GM12878 (cell line): ENCODE data around the gene NDUFS6. TPM values are rescaled to one million over a fixed set of nuclear protein-coding genes. Genes with fewer than 3 reads are reported as not detected.

Experiments used
- ATF7 ChIP-seq: fragments of 450-650 bp; IDR thresholded peaks from 2 replicates; pipeline ENCODE4 v1.6.1; 2016; ENCODE audit warnings: low read depth, mild to moderate bottlenecking
- CEBPB ChIP-seq, 2 experiments: fragments of 150-350 bp in 1 of 2; IDR thresholded peaks; 2 replicates each; pipeline ENCODE4 v1.6.1; 2012 to 2014; ENCODE audit warnings: low read depth in 2 of 2, low read length in 2 of 2, borderline replicate concordance in 1 of 2, inconsistent platforms in 1 of 2
- CUX1 ChIP-seq: IDR thresholded peaks from 2 replicates; pipeline ENCODE4 v1.6.1; 2012; ENCODE audit warnings: improper control_type of control experiment, low read depth, low read length; ENCODE audit not compliant: insufficient replicate concordance
- ETV6 ChIP-seq, 2 experiments: fragments of 450-650 bp in 1 of 2; IDR thresholded peaks in 1 of 2; conservative IDR thresholded peaks in 1 of 2; 2 replicates each; pipeline ENCODE4 v1.6.1; 2014; ENCODE audit warnings: antibody characterized with exemption in 1 of 2, borderline replicate concordance in 1 of 2, low read depth in 1 of 2, mild to moderate bottlenecking in 1 of 2, moderate library complexity in 1 of 2
- KAT2A ChIP-seq: conservative IDR thresholded peaks from 2 replicates; pipeline ENCODE4 v1.6.1; 2011; ENCODE audit warnings: low read depth, low read length; ENCODE audit not compliant: control insufficient read depth
- MAX ChIP-seq: IDR thresholded peaks from 2 replicates; pipeline ENCODE4 v1.6.1; 2012; ENCODE audit warnings: low read depth, low read length, improper control_type of control experiment
- MTA2 ChIP-seq: fragments of 450-650 bp; IDR thresholded peaks from 2 replicates; pipeline ENCODE4 v1.6.1; 2016; ENCODE audit warnings: low read depth, mild to moderate bottlenecking, moderate library complexity
- NBN ChIP-seq: fragments of 450-650 bp; IDR thresholded peaks from 2 replicates; pipeline ENCODE4 v1.6.1; 2016
- NFXL1 ChIP-seq: fragments of 450-650 bp; IDR thresholded peaks from 2 replicates; pipeline ENCODE4 v1.6.1; 2017; ENCODE audit warnings: antibody characterized with exemption, mild to moderate bottlenecking, borderline replicate concordance
- SIX5 ChIP-seq: IDR thresholded peaks from 2 replicates; pipeline ENCODE4 v1.6.1; 2011; ENCODE audit warnings: mild to moderate bottlenecking, low read depth, low read length, moderate library complexity; ENCODE audit not compliant: severe bottlenecking
- SP1 ChIP-seq: IDR thresholded peaks from one replicate; pipeline ENCODE4 v1.6.1; 2011; ENCODE audit warnings: low read depth, low read length
- SRF ChIP-seq, 2 experiments: IDR thresholded peaks; 2 replicates each; pipeline ENCODE4 v1.6.1; 2011; ENCODE audit warnings: low read depth in 2 of 2, low read length in 2 of 2, mild to moderate bottlenecking in 1 of 2, moderate library complexity in 1 of 2
- SUZ12 ChIP-seq: fragments of 200-600 bp; sonication (generic); IDR thresholded peaks from one replicate; pipeline ENCODE4 v1.6.1; 2018; ENCODE audit warnings: antibody characterized with exemption, mild to moderate bottlenecking; ENCODE audit not compliant: unreplicated experiment
- WRNIP1 ChIP-seq: IDR thresholded peaks from 2 replicates; pipeline ENCODE4 v1.6.1; 2011; ENCODE audit warnings: low read depth, low read length, improper control_type of control experiment, borderline replicate concordance
- ZSCAN29 ChIP-seq: fragments of 450-650 bp; IDR thresholded peaks from 2 replicates; pipeline ENCODE4 v1.6.1; 2017; ENCODE audit warnings: mild to moderate bottlenecking, moderate library complexity
- polyA plus RNA-seq, 11 experiments: library from polyadenylated mRNA; depleted of rRNA in 4 of 11; unstranded in 6 of 11; stranded (reverse) in 5 of 11; fragments of >200 nt; fragmentation: Nextera tagmentation in 4 of 11; fragmentation: Illumina TruSeq in 1 of 11; extraction: Ambion mirVana in 4 of 11; extraction: Trizol in 1 of 11; gene quantifications; 1 replicate in 1 of 11; 2 replicates in 10 of 11; pipeline versions ENCODE4 v1.2.1 to v1.2.3, GENCODE V29; 2011 to 2016; ENCODE audit warnings: inconsistent platforms in 2 of 11, missing spikeins in 2 of 11, low read depth in 1 of 11
- total RNA-seq, 4 experiments: library from RNA; depleted of rRNA in 3 of 4; stranded (reverse); fragments of >200 nt in 3 of 4; fragmentation: Illumina TruSeq in 1 of 4; extraction: Trizol in 1 of 4; gene quantifications; 2 replicates each; pipeline versions ENCODE4 v1.2.1 to v1.2.3, GENCODE V29; 2013 to 2021
- TF ChIP-seq, protein P1 (sequence below): fragments of 450-650 bp; IDR thresholded peaks from 2 replicates; pipeline ENCODE4 v1.6.1; 2016; ENCODE audit warnings: mild to moderate bottlenecking, moderate library complexity, borderline replicate concordance
- TF ChIP-seq, protein P2 (sequence below): IDR thresholded peaks from 2 replicates; pipeline ENCODE4 v1.6.1; 2011; ENCODE audit warnings: low read depth, low read length, improper control_type of control experiment, borderline replicate concordance

The NDUFS6 gene
- total and polyA plus RNA-seq, 10 of the 15 experiments (the other 5 are each of a cell fraction or from before 2014, with no cell fraction given) = 20.7 to 213 (median 58.3) TPM

GRCh38 chr5:1799602-1800471 lies 1.4 kb upstream of the NDUFS6 start, which contains the start of gene MRPL36 (continued):
- peak; percentile 92 for TF ChIP-seq MAX
- TF ChIP-seq CUX1 = no peak
- TF ChIP-seq NFXL1 = no peak
- TF ChIP-seq CEBPB (IDR thresholded peaks at IDR 0.05; ENCODE audit: borderline replicate concordance in 1 of 2, low read depth in 2 of 2, low read length in 2 of 2) = no peak
- peak; percentile 90 for TF ChIP-seq NBN
- no peak for TF ChIP-seq SP1
- peak; percentile 64 for TF ChIP-seq SIX5
- TF ChIP-seq MTA2 = no peak
- TF ChIP-seq ZSCAN29 = no peak
- no peak for TF ChIP-seq WRNIP1
- TF ChIP-seq KAT2A = no peak
- TF ChIP-seq, protein P1, sequence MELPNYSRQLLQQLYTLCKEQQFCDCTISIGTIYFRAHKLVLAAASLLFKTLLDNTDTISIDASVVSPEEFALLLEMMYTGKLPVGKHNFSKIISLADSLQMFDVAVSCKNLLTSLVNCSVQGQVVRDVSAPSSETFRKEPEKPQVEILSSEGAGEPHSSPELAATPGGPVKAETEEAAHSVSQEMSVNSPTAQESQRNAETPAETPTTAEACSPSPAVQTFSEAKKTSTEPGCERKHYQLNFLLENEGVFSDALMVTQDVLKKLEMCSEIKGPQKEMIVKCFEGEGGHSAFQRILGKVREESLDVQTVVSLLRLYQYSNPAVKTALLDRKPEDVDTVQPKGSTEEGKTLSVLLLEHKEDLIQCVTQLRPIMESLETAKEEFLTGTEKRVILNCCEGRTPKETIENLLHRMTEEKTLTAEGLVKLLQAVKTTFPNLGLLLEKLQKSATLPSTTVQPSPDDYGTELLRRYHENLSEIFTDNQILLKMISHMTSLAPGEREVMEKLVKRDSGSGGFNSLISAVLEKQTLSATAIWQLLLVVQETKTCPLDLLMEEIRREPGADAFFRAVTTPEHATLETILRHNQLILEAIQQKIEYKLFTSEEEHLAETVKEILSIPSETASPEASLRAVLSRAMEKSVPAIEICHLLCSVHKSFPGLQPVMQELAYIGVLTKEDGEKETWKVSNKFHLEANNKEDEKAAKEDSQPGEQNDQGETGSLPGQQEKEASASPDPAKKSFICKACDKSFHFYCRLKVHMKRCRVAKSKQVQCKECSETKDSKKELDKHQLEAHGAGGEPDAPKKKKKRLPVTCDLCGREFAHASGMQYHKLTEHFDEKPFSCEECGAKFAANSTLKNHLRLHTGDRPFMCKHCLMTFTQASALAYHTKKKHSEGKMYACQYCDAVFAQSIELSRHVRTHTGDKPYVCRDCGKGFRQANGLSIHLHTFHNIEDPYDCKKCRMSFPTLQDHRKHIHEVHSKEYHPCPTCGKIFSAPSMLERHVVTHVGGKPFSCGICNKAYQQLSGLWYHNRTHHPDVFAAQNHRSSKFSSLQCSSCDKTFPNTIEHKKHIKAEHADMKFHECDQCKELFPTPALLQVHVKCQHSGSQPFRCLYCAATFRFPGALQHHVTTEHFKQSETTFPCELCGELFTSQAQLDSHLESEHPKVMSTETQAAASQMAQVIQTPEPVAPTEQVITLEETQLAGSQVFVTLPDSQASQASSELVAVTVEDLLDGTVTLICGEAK = peak; percentile 12; the same call in 1 of the 2 replicates
- TF ChIP-seq ATF7 = 0 out of 2 replicates have a peak, but pooled peaks have one; percentile 26
- TF ChIP-seq ETV6 (conservative IDR thresholded peaks at IDR 0.05 in 1 of 2, IDR thresholded peaks at IDR 0.05 in 1 of 2; ENCODE audit: borderline replicate concordance in 1 of 2, low read depth in 1 of 2) = no peak
- TF ChIP-seq SRF (IDR thresholded peaks at IDR 0.05; ENCODE audit: low read depth in 2 of 2, low read length in 2 of 2) = no peak
- TF ChIP-seq, protein P2, sequence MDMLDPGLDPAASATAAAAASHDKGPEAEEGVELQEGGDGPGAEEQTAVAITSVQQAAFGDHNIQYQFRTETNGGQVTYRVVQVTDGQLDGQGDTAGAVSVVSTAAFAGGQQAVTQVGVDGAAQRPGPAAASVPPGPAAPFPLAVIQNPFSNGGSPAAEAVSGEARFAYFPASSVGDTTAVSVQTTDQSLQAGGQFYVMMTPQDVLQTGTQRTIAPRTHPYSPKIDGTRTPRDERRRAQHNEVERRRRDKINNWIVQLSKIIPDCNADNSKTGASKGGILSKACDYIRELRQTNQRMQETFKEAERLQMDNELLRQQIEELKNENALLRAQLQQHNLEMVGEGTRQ = peak; percentile 82
- no peak for TF ChIP-seq SUZ12
